HepG2 (cell line): ENCODE results near the gene CNPPD1. TPM values are rescaled to one million over a fixed set of nuclear protein-coding genes. Genes with fewer than 3 reads are reported as not detected.

ENCODE experiments used
- FOXK2 ChIP-seq: fragments of 450-650 bp; IDR thresholded peaks from 2 replicates; pipeline ENCODE4 v1.6.1; 2016
- KLF11 ChIP-seq: IDR thresholded peaks from 2 replicates; pipeline ENCODE4 v1.6.1; 2016; ENCODE audit warnings: missing compliant biosample characterization
- MEIS2 ChIP-seq: sonication (generic); formaldehyde crosslinking; IDR thresholded peaks from 2 replicates; pipeline ENCODE4 v1.9.0; 2021; ENCODE audit warnings: mild to moderate bottlenecking, missing genetic modification reagents
- MXD4 ChIP-seq: IDR thresholded peaks from 2 replicates; pipeline ENCODE4 v1.6.1; 2016; ENCODE audit warnings: mild to moderate bottlenecking, missing biosample characterization, missing genetic modification reagents
- PPARG ChIP-seq: conservative IDR thresholded peaks from 2 replicates; pipeline ENCODE4 v1.6.1; 2016; ENCODE audit warnings: missing biosample characterization, missing genetic modification reagents
- RFX1 ChIP-seq: fragments of 450-650 bp; IDR thresholded peaks from 2 replicates; pipeline ENCODE4 v1.6.1; 2017
- SOX13 ChIP-seq, 3 experiments: fragments of 450-650 bp in 1 of 3; sonication (generic) in 1 of 3; formaldehyde crosslinking in 1 of 3; IDR thresholded peaks in 2 of 3; conservative IDR thresholded peaks in 1 of 3; 2 replicates each; pipeline versions ENCODE4 v1.5.0 to v1.6.1; 2016 to 2020; ENCODE audit warnings: antibody characterized with exemption in 1 of 3, mild to moderate bottlenecking in 1 of 3, missing compliant biosample characterization in 1 of 3, missing genetic modification reagents in 1 of 3, moderate library complexity in 1 of 3
- TBP ChIP-seq: sonication (generic); formaldehyde crosslinking; IDR thresholded peaks from 2 replicates; pipeline ENCODE4 v1.5.0; 2020; ENCODE audit warnings: missing genetic modification reagents
- ZBTB3 ChIP-seq: sonication (generic); formaldehyde crosslinking; IDR thresholded peaks from 2 replicates; pipeline ENCODE4 v1.4.0; 2020; ENCODE audit warnings: low read depth, mild to moderate bottlenecking, moderate library complexity, missing genetic modification reagents, borderline replicate concordance
- ZNF451 ChIP-seq: sonication (generic); formaldehyde crosslinking; IDR thresholded peaks from 2 replicates; pipeline ENCODE4 v1.5.0; 2020; ENCODE audit warnings: mild to moderate bottlenecking, missing genetic modification reagents
- ZNF564 ChIP-seq: sonication (generic); formaldehyde crosslinking; IDR thresholded peaks from 2 replicates; pipeline ENCODE4 v1.8.1; 2023; ENCODE audit warnings: mild to moderate bottlenecking, missing genetic modification reagents
- ZNF878 ChIP-seq: sonication (generic); formaldehyde crosslinking; IDR thresholded peaks from 2 replicates; pipeline ENCODE4 v1.8.1; 2023; ENCODE audit warnings: mild to moderate bottlenecking, missing genetic modification reagents, moderate library complexity
- polyA plus RNA-seq, 8 experiments: library from polyadenylated mRNA; depleted of rRNA in 3 of 8; stranded (reverse) in 7 of 8; unstranded in 1 of 8; fragments of >200 nt; fragmentation: Illumina TruSeq in 4 of 8; extraction: Trizol in 4 of 8; gene quantifications; 2 replicates each; pipeline versions ENCODE4 v1.2.1 to v1.2.3, GENCODE V29; 2011 to 2016; ENCODE audit warnings: low read depth in 4 of 8, missing spikeins in 1 of 8, mixed read lengths in 1 of 8; ENCODE audit not compliant: insufficient read depth in 1 of 8
- total RNA-seq, 5 experiments: library from RNA; depleted of rRNA; stranded (reverse); fragments of >200 nt; fragmentation: Illumina TruSeq; extraction: Trizol; gene quantifications; 2 replicates each; pipeline ENCODE4 v1.2.3, GENCODE V29; 2016; ENCODE audit warnings: low read depth in 1 of 5
- TF ChIP-seq, protein P1 (sequence below): fragments of 450-650 bp; IDR thresholded peaks from 2 replicates; pipeline ENCODE4 v1.6.1; 2016
- TF ChIP-seq, protein P2 (sequence below): sonication (generic); formaldehyde crosslinking; IDR thresholded peaks from 2 replicates; pipeline ENCODE4 v1.5.1; 2020; ENCODE audit warnings: mild to moderate bottlenecking, missing genetic modification reagents, borderline replicate concordance
- TF ChIP-seq, protein P3 (sequence below): sonication (generic); formaldehyde crosslinking; conservative IDR thresholded peaks from 2 replicates; pipeline ENCODE4 v1.8.0; 2022; ENCODE audit warnings: mild to moderate bottlenecking, moderate library complexity, missing genetic modification reagents
- TF ChIP-seq, protein P4 (sequence below): sonication (generic); formaldehyde crosslinking; IDR thresholded peaks from 2 replicates; pipeline ENCODE4 v1.4.0; 2020; ENCODE audit warnings: mild to moderate bottlenecking, missing genetic modification reagents
- TF ChIP-seq, protein P5 (sequence below): sonication (generic); formaldehyde crosslinking; IDR thresholded peaks from 2 replicates; pipeline ENCODE4 v1.4.0; 2020; ENCODE audit warnings: missing genetic modification reagents

Gene CNPPD1
- total and polyA plus RNA-seq, 2 of the 13 experiments (the other 11 are each of a cell fraction or from before 2014, with no cell fraction given): 35.5 to 49.4 TPM

DNA sequence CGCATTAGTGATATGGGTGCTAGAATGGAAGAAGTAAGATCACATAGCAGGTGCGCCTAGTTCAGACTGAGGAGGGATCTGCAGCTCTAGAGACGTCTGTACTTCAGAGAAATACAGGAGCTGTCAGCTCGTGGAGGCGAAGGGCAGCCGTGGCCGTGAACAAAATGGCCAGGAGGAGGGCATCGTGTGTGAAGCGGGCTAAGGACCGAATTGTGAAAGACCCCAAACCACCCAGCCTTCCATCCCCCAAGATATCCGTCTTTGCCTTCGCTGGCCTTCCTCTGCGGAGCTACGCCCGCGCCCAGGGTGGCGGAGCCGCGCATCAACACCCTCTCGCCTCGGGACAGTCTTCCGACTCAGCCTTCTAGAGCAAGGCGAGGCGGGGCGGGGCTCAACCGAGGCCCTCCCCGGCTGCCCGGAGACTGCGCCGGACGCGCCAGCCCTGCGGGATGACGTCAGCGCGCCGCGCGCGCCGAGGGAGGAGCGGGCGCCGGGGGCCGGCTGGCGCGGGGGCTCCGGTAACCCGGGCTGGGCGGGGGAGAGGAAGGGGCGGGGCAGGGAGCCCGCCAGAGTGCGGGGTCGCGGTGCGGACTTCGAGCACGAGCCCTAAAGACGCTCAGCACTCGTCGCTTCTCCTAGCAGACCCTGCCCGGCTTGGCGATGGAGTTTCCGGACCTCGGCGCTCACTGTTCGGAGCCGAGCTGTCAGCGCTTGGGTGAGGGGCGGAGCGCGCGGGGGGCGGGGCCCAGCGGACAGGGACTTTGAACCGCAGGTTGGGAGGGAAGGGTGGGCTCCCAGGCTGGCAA is 29.8 kb upstream of the CNPPD1 start, which contains the start of gene ZFAND2B (continued):
- TF ChIP-seq SOX13 (IDR thresholded peaks at IDR 0.05): no peak
- peak in 1 of 2 experiments; percentile 15; a peak in 1 of 4 replicates for TF ChIP-seq SOX13 (CRISPR knock-in tag; conservative IDR thresholded peaks at IDR 0.05 in 1 of 2, IDR thresholded peaks at IDR 0.05 in 1 of 2)
- TF ChIP-seq ZNF451 (CRISPR knock-in tag): peak; percentile 75; the same call in 1 of the 2 replicates
- TF ChIP-seq, protein P1, sequence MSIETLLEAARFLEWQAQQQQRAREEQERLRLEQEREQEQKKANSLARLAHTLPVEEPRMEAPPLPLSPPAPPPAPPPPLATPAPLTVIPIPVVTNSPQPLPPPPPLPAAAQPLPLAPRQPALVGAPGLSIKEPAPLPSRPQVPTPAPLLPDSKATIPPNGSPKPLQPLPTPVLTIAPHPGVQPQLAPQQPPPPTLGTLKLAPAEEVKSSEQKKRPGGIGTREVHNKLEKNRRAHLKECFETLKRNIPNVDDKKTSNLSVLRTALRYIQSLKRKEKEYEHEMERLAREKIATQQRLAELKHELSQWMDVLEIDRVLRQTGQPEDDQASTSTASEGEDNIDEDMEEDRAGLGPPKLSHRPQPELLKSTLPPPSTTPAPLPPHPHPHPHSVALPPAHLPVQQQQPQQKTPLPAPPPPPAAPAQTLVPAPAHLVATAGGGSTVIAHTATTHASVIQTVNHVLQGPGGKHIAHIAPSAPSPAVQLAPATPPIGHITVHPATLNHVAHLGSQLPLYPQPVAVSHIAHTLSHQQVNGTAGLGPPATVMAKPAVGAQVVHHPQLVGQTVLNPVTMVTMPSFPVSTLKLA: no peak
- peak; percentile 62; the same call in 1 of the 2 replicates for TF ChIP-seq MXD4 (CRISPR knock-in tag)
- TF ChIP-seq, protein P2, sequence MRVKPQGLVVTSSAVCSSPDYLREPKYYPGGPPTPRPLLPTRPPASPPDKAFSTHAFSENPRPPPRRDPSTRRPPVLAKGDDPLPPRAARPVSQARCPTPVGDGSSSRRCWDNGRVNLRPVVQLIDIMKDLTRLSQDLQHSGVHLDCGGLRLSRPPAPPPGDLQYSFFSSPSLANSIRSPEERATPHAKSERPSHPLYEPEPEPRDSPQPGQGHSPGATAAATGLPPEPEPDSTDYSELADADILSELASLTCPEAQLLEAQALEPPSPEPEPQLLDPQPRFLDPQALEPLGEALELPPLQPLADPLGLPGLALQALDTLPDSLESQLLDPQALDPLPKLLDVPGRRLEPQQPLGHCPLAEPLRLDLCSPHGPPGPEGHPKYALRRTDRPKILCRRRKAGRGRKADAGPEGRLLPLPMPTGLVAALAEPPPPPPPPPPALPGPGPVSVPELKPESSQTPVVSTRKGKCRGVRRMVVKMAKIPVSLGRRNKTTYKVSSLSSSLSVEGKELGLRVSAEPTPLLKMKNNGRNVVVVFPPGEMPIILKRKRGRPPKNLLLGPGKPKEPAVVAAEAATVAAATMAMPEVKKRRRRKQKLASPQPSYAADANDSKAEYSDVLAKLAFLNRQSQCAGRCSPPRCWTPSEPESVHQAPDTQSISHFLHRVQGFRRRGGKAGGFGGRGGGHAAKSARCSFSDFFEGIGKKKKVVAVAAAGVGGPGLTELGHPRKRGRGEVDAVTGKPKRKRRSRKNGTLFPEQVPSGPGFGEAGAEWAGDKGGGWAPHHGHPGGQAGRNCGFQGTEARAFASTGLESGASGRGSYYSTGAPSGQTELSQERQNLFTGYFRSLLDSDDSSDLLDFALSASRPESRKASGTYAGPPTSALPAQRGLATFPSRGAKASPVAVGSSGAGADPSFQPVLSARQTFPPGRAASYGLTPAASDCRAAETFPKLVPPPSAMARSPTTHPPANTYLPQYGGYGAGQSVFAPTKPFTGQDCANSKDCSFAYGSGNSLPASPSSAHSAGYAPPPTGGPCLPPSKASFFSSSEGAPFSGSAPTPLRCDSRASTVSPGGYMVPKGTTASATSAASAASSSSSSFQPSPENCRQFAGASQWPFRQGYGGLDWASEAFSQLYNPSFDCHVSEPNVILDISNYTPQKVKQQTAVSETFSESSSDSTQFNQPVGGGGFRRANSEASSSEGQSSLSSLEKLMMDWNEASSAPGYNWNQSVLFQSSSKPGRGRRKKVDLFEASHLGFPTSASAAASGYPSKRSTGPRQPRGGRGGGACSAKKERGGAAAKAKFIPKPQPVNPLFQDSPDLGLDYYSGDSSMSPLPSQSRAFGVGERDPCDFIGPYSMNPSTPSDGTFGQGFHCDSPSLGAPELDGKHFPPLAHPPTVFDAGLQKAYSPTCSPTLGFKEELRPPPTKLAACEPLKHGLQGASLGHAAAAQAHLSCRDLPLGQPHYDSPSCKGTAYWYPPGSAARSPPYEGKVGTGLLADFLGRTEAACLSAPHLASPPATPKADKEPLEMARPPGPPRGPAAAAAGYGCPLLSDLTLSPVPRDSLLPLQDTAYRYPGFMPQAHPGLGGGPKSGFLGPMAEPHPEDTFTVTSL (CRISPR knock-in tag): no peak
- peak; percentile 68; the same call in 1 of the 2 replicates for TF ChIP-seq MEIS2
- no peak for TF ChIP-seq RFX1
- TF ChIP-seq FOXK2: no peak
- TF ChIP-seq PPARG (CRISPR knock-in tag): no peak
- TF ChIP-seq, protein P3, sequence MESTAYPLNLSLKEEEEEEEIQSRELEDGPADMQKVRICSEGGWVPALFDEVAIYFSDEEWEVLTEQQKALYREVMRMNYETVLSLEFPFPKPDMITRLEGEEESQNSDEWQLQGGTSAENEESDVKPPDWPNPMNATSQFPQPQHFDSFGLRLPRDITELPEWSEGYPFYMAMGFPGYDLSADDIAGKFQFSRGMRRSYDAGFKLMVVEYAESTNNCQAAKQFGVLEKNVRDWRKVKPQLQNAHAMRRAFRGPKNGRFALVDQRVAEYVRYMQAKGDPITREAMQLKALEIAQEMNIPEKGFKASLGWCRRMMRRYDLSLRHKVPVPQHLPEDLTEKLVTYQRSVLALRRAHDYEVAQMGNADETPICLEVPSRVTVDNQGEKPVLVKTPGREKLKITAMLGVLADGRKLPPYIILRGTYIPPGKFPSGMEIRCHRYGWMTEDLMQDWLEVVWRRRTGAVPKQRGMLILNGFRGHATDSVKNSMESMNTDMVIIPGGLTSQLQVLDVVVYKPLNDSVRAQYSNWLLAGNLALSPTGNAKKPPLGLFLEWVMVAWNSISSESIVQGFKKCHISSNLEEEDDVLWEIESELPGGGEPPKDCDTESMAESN: peak; percentile 81
- 0 out of 2 replicates have a peak, but pooled peaks have one; percentile 64 for TF ChIP-seq TBP (CRISPR knock-in tag)
- TF ChIP-seq, protein P4, sequence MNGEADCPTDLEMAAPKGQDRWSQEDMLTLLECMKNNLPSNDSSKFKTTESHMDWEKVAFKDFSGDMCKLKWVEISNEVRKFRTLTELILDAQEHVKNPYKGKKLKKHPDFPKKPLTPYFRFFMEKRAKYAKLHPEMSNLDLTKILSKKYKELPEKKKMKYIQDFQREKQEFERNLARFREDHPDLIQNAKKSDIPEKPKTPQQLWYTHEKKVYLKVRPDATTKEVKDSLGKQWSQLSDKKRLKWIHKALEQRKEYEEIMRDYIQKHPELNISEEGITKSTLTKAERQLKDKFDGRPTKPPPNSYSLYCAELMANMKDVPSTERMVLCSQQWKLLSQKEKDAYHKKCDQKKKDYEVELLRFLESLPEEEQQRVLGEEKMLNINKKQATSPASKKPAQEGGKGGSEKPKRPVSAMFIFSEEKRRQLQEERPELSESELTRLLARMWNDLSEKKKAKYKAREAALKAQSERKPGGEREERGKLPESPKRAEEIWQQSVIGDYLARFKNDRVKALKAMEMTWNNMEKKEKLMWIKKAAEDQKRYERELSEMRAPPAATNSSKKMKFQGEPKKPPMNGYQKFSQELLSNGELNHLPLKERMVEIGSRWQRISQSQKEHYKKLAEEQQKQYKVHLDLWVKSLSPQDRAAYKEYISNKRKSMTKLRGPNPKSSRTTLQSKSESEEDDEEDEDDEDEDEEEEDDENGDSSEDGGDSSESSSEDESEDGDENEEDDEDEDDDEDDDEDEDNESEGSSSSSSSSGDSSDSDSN (CRISPR knock-in tag): peak; percentile 78
- TF ChIP-seq ZNF564 (CRISPR knock-in tag): no peak
- 0 out of 2 replicates have a peak, but pooled peaks have one; percentile 74 for TF ChIP-seq ZBTB3 (CRISPR knock-in tag)
- TF ChIP-seq KLF11 (CRISPR knock-in tag): no peak; the same call in 1 of the 2 replicates
- TF ChIP-seq ZNF878 (CRISPR knock-in tag): no peak
- TF ChIP-seq, protein P5, sequence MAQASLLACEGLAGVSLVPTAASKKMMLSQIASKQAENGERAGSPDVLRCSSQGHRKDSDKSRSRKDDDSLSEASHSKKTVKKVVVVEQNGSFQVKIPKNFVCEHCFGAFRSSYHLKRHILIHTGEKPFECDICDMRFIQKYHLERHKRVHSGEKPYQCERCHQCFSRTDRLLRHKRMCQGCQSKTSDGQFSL (CRISPR knock-in tag): no peak
